NT2/D1 (cell line): ENCODE data around the gene FUCA1.

Source experiments
- YY1 ChIP-seq: IDR thresholded peaks from 2 replicates; pipeline ENCODE4 v1.6.1; 2011; ENCODE audit not compliant: insufficient read length, insufficient read depth
- ZNF274 ChIP-seq: IDR thresholded peaks from 2 replicates; pipeline ENCODE4 v1.6.1; 2011; ENCODE audit warnings: mild to moderate bottlenecking, low read depth, low read length

DNA sequence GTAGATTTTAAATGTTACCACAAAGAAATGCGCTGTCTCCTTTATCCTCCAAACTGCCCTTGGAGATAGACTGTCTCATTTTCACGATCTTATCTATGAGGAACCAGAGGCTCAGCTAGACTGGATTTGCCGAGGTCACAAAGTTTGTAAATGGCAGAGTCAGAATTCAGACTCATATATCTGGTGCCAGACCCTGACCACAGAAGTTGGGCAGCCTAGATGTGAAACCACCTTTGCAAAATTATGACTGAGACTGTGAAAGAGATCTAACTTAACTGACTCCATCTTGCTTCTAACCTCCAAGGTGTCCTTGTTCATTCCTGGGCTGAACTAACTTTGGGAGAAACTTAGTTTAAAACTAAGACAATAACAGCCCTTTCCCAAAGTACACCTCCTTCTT lies 31.0 kb upstream of the FUCA1 start:
- no peak for TF ChIP-seq YY1
- TF ChIP-seq ZNF274: no peak
